A673 (cell line): ENCODE measurements around the gene IQCF5.

Source experiments
- CTCF ChIP-seq: fragments of 300-800, 200-600 bp; sonication (generic); conservative IDR thresholded peaks from 2 replicates; pipeline ENCODE4 v1.5.1; 2017; ENCODE audit warnings: low read depth, mild to moderate bottlenecking, antibody characterized with exemption, low read length, moderate library complexity, mixed read lengths
- EZH2 ChIP-seq: fragments of 200-600 bp; sonication (generic); IDR thresholded peaks from 2 replicates; pipeline ENCODE4 v1.6.1; 2017; ENCODE audit warnings: borderline replicate concordance, low read depth, mild to moderate bottlenecking, mixed read lengths, antibody characterized with exemption, low read length; ENCODE audit not compliant: poor library complexity, severe bottlenecking

GRCh38 chr3:51916418-51916817 lies 41.0 kb upstream of the IQCF5 start:
- TF ChIP-seq CTCF (no peak), EZH2 (no peak)
